ENCODE data around the gene TSPAN7. TPM values are rescaled to one million over a fixed set of nuclear protein-coding genes. Genes with fewer than 3 reads are reported as not detected.

TSPAN7 gene
- total RNA-seq, 1 donor: 0.09 TPM

DNA sequence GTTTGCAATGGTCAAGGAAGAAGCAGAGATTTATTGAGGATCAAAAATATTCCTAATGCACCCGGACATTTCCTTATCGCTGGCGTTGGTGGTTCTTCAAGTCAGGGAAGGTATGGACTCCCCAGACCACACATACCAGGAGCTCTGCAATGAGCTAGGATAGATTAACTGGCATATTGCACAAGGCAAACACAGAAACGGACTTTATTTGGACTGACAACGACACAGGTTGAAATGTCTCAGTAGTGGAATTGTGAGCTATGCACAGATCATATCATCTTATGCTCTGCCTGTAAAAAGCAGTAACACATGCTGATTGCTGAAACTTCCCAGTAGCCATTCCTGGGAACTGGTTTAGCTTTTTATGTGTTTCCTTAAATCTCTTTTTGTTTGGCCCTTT is 1.7 kb downstream of the TSPAN7 start:
- DNase-seq (ENCODE audit: low read depth): no peak
- TF ChIP-seq, protein P1, sequence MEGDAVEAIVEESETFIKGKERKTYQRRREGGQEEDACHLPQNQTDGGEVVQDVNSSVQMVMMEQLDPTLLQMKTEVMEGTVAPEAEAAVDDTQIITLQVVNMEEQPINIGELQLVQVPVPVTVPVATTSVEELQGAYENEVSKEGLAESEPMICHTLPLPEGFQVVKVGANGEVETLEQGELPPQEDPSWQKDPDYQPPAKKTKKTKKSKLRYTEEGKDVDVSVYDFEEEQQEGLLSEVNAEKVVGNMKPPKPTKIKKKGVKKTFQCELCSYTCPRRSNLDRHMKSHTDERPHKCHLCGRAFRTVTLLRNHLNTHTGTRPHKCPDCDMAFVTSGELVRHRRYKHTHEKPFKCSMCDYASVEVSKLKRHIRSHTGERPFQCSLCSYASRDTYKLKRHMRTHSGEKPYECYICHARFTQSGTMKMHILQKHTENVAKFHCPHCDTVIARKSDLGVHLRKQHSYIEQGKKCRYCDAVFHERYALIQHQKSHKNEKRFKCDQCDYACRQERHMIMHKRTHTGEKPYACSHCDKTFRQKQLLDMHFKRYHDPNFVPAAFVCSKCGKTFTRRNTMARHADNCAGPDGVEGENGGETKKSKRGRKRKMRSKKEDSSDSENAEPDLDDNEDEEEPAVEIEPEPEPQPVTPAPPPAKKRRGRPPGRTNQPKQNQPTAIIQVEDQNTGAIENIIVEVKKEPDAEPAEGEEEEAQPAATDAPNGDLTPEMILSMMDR (IDR thresholded peaks at IDR 0.05; ENCODE audit: insufficient read depth, low read length): no peak
- no peak overlapping the region for H3K4me3 ChIP-seq (ENCODE audit: low read depth, low read length)

DNA sequence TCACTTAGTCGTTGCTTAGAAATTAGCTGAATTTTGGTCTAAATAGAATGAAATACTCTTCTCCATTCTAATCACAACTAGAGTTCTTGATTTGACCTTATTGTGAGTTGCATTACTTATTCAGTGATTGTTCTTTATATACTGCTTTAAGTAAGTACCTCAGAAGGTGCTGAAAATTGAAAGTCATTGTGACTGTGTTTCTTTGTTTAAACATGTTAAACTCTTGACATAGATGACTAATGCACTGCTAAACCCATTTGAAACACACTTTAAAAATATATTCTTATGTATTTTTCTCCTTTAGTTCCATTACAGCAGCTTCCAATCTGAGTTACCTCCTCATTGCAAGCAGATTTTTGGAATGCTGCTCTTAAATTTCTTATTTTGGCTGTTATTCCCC is 9.1 kb downstream of the TSPAN7 start:
- TF ChIP-seq, protein P1 (IDR thresholded peaks at IDR 0.05; ENCODE audit: insufficient read depth, low read length): no peak

DNA sequence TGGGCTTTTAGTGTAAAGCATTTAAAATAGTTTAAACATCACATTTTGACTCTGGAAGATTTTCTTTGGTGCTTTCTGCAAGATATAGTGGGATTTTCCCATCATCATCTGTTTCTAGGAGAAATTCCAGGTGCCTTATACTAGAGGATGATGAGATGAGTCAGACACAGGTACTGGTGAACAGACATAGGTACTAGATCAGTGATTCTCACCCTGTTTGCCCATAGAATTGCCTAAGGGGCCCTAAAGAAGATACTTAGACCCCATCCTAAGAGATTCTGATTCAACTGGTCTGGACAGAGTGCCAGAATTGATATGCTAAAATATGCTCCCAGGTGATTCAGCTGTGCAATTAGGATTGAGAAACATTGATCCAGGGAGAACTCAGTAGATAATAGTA is 9.7 kb downstream of the TSPAN7 start:
- no peak overlapping the region for H3K4me3 ChIP-seq (ENCODE audit: low read depth, low read length)
- no peak for DNase-seq (ENCODE audit: low read depth)
- TF ChIP-seq, protein P1 (IDR thresholded peaks at IDR 0.05; ENCODE audit: insufficient read depth, low read length): no peak

More for the DNA sequence above, 9.1 kb downstream of the TSPAN7 start:
- DNase-seq (ENCODE audit: low read depth): no peak
- no peak overlapping the region for H3K4me3 ChIP-seq (ENCODE audit: low read depth, low read length)

DNA sequence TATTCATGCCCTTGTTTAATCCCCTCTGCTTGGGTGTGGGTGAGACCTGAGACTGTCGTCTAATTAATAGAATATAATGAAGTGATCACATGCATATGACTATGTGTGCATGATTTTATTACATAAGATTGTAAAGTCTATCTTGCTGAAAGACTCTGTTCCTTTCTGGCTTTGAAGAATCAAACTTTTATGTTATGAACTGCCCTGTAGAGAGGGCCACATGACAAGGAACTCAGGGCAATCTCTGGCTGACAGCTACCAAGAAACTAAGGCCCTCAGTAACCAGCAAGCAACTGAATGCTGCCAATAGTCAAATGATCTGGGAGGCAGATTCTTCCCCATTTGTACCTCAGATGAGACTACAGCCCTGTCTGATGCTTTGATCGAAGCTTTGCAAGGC is 13.5 kb downstream of the TSPAN7 start:
- no peak overlapping the region for H3K4me3 ChIP-seq (ENCODE audit: low read depth, low read length)
- TF ChIP-seq, protein P1 (IDR thresholded peaks at IDR 0.05; ENCODE audit: insufficient read depth, low read length): no peak
- DNase-seq (ENCODE audit: low read depth): no peak

DNA sequence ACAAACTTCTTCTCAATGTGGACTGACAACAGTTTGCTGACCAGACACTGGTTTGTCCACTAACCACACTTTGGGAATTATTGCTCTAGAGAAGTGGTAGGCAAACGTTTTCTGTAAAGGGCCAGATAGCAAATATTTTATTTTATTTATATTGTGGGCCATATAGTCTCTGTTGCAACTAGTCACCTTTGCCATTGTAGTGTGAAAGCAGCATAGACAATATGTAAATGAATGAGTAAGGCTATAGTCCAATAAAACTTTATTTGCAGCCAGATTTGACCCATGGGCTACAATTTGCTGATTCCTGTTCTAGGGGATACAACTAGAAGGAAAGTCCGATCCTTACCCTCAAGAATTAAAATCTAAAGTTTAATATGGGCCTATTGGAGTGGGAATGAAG is 14.5 kb downstream of the TSPAN7 start:
- TF ChIP-seq, protein P1 (IDR thresholded peaks at IDR 0.05; ENCODE audit: insufficient read depth, low read length): no peak
- H3K4me3 ChIP-seq (ENCODE audit: low read depth, low read length): no peak overlapping the region
- no peak for DNase-seq (ENCODE audit: low read depth)

DNA sequence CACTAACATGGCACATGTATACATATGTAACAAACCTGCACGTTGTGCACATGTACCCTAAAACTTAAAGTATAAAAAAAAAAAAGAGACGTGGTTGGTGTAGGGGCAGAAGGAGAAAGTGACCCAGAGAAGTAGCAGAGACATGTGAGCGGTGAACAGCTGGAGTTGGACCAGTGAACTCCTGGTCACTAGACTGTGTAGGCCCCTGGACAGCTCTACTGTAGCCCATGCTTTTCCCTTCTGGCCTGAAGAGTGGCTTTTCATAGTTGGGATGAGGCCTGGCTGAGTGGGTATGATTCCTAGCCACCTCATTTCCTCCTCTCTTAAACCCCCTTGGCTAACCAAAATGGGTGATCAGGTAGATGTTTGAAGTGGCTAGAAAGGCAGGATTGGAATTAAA is 16.4 kb downstream of the TSPAN7 start:
- TF ChIP-seq, protein P1 (IDR thresholded peaks at IDR 0.05; ENCODE audit: insufficient read depth, low read length): no peak
- no peak for DNase-seq (ENCODE audit: low read depth)
- no peak overlapping the region for H3K4me3 ChIP-seq (ENCODE audit: low read depth, low read length)

DNA sequence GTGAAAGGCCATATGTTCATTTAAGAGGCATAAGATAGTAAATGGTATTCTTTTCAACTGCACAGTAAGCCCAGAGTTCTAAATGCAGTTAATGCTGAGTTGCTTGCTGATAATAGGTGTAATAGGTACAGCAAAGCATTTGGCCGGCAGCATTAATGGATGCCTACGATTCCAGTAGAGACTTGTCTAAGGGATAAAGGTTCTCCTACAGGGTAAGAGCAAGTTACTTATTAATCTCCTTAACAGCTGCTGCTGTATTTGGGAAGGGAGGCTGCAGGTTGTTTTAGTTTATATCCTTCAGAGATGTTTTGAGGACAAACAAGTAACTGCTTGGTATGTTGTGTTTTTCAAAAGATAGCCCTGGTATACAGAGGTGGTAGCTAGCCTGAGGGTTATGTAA is 16.8 kb downstream of the TSPAN7 start:
- no peak overlapping the region for H3K4me3 ChIP-seq (ENCODE audit: low read depth, low read length)
- TF ChIP-seq, protein P1 (IDR thresholded peaks at IDR 0.05; ENCODE audit: insufficient read depth, low read length): no peak
- DNase-seq (ENCODE audit: low read depth): no peak

Data from fibroblast of the aortic adventitia (primary cell).